Sigmoid colon (tissue), 7 donors: ENCODE results near the gene CARM1. TPM values are rescaled to one million over a fixed set of nuclear protein-coding genes. Genes with fewer than 3 reads are reported as not detected.
"Not testable (repeated sequence)": the region's sequence is repeated elsewhere in the genome, so short reads cannot be mapped to it uniquely, and the experiment has no call there.

ENCODE experiments used
- DNase-seq: peaks from one replicate; pipeline ENCODE4 v3.0.0-alpha.2; 2019
- H3K27ac ChIP-seq, 4 donors: fragments of 200-600 bp; sonication (generic); one replicate each; pipeline ENCODE4 v1.5.1; 2016 to 2019; ENCODE audit warnings: mild to moderate bottlenecking in 1 of 4
- H3K27me3 ChIP-seq, 3 donors: fragments of 200-600 bp; sonication (generic); one replicate each; pipeline ENCODE4 v1.5.1; 2019; ENCODE audit warnings: mild to moderate bottlenecking in 1 of 3
- H3K36me3 ChIP-seq, 4 donors: fragments of 200-600 bp; sonication (generic); one replicate each; pipeline ENCODE4 v1.5.1; 2016 to 2019
- H3K4me1 ChIP-seq, 4 donors: fragments of 200-600 bp; sonication (generic); one replicate each; pipeline ENCODE4 v1.5.1; 2017 to 2019
- H3K4me3 ChIP-seq, 4 donors: fragments of 200-600 bp; sonication (generic); one replicate each; pipeline ENCODE4 v1.5.1; 2017 to 2019; ENCODE audit warnings: mild to moderate bottlenecking in 2 of 4, moderate library complexity in 1 of 4
- H3K9me3 ChIP-seq, 4 donors: fragments of 200-600 bp in 3 of 4; sonication (generic) in 3 of 4; one replicate each; pipeline versions ENCODE4 v1.5.1 to v1.6.1; 2013 to 2019
- EP300 ChIP-seq, 4 donors: sonication (generic); formaldehyde crosslinking; IDR thresholded peaks; one replicate each; pipeline ENCODE4 v1.6.1; 2017; ENCODE audit warnings: antibody characterized with exemption in 4 of 4
- POLR2A ChIP-seq, 2 donors: fragments of 450-650 bp; IDR thresholded peaks; one replicate each; pipeline ENCODE4 v1.6.1; 2016; ENCODE audit warnings: antibody characterized with exemption in 2 of 2, mild to moderate bottlenecking in 2 of 2, moderate library complexity in 2 of 2
- POLR2AphosphoS5 ChIP-seq, 4 donors: sonication (generic); formaldehyde crosslinking; IDR thresholded peaks; one replicate each; pipeline ENCODE4 v1.6.1; 2017; ENCODE audit warnings: antibody characterized with exemption in 4 of 4
- WGBS, 2 donors: extraction: QIAGEN DNeasy Blood & Tissue Kit; methylation state at CpG; one replicate each; pipeline ENCODE4 v1.1.7; 2013; 5-methylcytosine and 5-hydroxymethylcytosine counted together
- intact Hi-C: fragments of 100-400 bp; cut with DNase I; formaldehyde crosslinking; loops from one replicate; pipeline ENCODE4 v1.15.1; 2023
- polyA plus RNA-seq, 3 donors: library from polyadenylated mRNA; stranded (reverse); fragments of 200-250 nt; gene quantifications; one replicate each; pipeline ENCODE4 v1.2.3, GENCODE V29; 2013
- total RNA-seq, 4 donors: library from RNA; depleted of rRNA; stranded (reverse); fragments of >200 nt; gene quantifications; one replicate each; pipeline ENCODE4 v1.1.0, GENCODE V29; 2016
- TF ChIP-seq, protein P1 (sequence below), 4 experiments: fragments of 450-650 bp in 3 of 4; fragments of 200-600 bp in 1 of 4; IDR thresholded peaks; one replicate each; pipeline ENCODE4 v1.5.1; 2016 to 2019; ENCODE audit warnings: antibody characterized with exemption in 4 of 4, mild to moderate bottlenecking in 3 of 4, moderate library complexity in 2 of 4
- donor health status: healthy with polysubstance abuse.
- donor health status: Bipolar disorder and iron deficiency.
- donor health status: healthy.

CARM1 gene
- total and polyA plus RNA-seq, 7 donors = 18.1 to 51.8 (median 21.6) TPM

- H3K4me3 ChIP-seq = no peak overlapping the region
- H3K27ac ChIP-seq = no peak overlapping the region
- H3K9me3 ChIP-seq = no peaks in the 10 kb centered on the region
- 58 to 85% methylated on average over 5 of the region's 5 CpGs for WGBS, 2 donors
- intact Hi-C loops = no loop called here
- no peaks in the 10 kb centered on the region for H3K36me3 ChIP-seq
- no peak for DNase-seq
- H3K4me1 ChIP-seq = no peaks in the 10 kb centered on the region
- H3K27me3 ChIP-seq = no peaks in the 10 kb centered on the region
- TF ChIP-seq POLR2A (IDR thresholded peaks at IDR 0.05) (no peak), POLR2AphosphoS5 (IDR thresholded peaks at IDR 0.05) (no peak), EP300 (IDR thresholded peaks at IDR 0.05) (no peak)
- TF ChIP-seq, protein P1, sequence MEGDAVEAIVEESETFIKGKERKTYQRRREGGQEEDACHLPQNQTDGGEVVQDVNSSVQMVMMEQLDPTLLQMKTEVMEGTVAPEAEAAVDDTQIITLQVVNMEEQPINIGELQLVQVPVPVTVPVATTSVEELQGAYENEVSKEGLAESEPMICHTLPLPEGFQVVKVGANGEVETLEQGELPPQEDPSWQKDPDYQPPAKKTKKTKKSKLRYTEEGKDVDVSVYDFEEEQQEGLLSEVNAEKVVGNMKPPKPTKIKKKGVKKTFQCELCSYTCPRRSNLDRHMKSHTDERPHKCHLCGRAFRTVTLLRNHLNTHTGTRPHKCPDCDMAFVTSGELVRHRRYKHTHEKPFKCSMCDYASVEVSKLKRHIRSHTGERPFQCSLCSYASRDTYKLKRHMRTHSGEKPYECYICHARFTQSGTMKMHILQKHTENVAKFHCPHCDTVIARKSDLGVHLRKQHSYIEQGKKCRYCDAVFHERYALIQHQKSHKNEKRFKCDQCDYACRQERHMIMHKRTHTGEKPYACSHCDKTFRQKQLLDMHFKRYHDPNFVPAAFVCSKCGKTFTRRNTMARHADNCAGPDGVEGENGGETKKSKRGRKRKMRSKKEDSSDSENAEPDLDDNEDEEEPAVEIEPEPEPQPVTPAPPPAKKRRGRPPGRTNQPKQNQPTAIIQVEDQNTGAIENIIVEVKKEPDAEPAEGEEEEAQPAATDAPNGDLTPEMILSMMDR (IDR thresholded peaks at IDR 0.05) = peak in 2 of 4 experiments; percentile 15 to 25
Measured at GRCh38 chr19:10855879-10856522, 15.4 kb upstream of the CARM1 start.

DNA sequence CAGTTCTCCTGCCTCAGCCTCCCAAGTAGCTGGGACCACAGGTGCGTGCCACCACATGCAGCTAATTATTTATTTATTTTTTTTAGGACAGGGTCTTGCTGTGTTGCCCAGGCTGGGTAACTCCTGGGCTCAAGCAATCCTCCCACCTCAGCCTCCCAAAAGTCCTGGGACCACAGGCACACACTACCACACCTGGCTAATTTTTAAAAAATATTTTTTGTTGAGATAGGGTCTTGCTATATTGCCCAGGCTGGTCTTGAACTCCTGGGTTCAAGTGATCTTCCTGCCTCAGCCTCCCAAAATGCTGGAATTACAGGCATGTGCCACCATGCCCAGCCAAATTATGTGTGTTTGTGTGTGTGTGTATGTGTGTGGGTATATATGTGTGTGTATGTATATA lies 14.5 kb upstream of the CARM1 start:
- 95 to 96% methylated on average over 1 of the region's 1 CpG for WGBS, 2 donors
- DNase-seq, intact Hi-C loops: not testable (repeated sequence)

GRCh38 chr19:10858204-10858828 lies 13.0 kb upstream of the CARM1 start:
- no peaks in the 10 kb centered on the region for H3K4me1 ChIP-seq
- no peak overlapping the region for H3K27ac ChIP-seq
- TF ChIP-seq POLR2A (IDR thresholded peaks at IDR 0.05) (no peak), EP300 (IDR thresholded peaks at IDR 0.05) (no peak), POLR2AphosphoS5 (IDR thresholded peaks at IDR 0.05) (no peak)
- TF ChIP-seq, protein P1 (IDR thresholded peaks at IDR 0.05) = peak in 2 of 4 experiments; percentile 19 to 28
- DNase-seq = no peak
- no peaks in the 10 kb centered on the region for H3K36me3 ChIP-seq
- no peaks in the 10 kb centered on the region for H3K27me3 ChIP-seq
- no peak overlapping the region for H3K4me3 ChIP-seq
- no peaks in the 10 kb centered on the region for H3K9me3 ChIP-seq
- intact Hi-C loops = no loop called here
- WGBS, 2 donors = 48 to 65% methylated on average over 4 of the region's 4 CpGs

More for the DNA sequence above, 14.5 kb upstream of the CARM1 start:
- H3K27ac ChIP-seq, H3K4me3 ChIP-seq, H3K4me1 ChIP-seq, H3K36me3 ChIP-seq, H3K9me3 ChIP-seq, H3K27me3 ChIP-seq: not testable (repeated sequence)

DNA sequence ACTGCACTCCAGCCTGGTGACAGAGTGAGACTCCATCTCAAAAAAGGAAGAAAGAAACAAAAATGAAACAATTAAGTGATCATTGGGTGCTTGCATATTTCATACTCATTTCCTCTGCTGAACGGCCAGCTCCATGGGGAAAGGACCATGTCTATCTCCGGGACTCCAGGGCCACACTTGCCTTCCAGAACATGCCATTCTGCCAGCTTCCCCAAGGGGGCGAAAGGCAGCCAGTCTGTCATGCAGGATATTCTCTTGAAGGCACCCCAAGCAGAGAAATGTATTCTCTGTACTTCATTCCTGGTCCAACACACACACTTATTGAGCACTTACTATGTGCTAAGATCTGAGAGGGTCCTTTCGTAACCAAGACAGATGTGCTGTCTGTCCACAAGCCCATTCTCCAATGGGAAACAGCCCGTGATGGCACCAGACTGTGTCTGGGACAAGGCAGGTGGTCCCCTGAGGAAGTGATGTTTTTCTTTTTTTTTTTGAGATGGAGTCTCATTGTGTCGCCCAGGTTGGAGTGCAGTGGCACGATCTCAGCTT lies 10.2 kb upstream of the CARM1 start:
- intact Hi-C loops = loop anchor here (5.0 kb wide), 1 partner anchor 89 kb away; no protein-coding TSS in a partner anchor
- WGBS, 2 donors = 62 to 78% methylated on average over 7 of the region's 7 CpGs
- TF ChIP-seq, protein P1 (IDR thresholded peaks at IDR 0.05) = no peak
- TF ChIP-seq EP300 (IDR thresholded peaks at IDR 0.05) (no peak), POLR2AphosphoS5 (IDR thresholded peaks at IDR 0.05) (no peak), POLR2A (IDR thresholded peaks at IDR 0.05) (no peak)

GRCh38 chr19:10862561-10863106 lies 8.7 kb upstream of the CARM1 start:
- intact Hi-C loops = loop anchor here (2.0 to 5.0 kb wide), 2 partner anchors 26 to 90 kb away; partner anchors contain the start of gene TMED1

More for the DNA sequence above, 10.2 kb upstream of the CARM1 start:
- no peaks in the 10 kb centered on the region for H3K27me3 ChIP-seq
- no peaks in the 10 kb centered on the region for H3K9me3 ChIP-seq
- H3K4me1 ChIP-seq = peaks cover 0 to 7% (median 2%) of the 10 kb centered on the region in 4 donors
- DNase-seq = no peak
- no peak overlapping the region for H3K27ac ChIP-seq
- H3K4me3 ChIP-seq = no peak overlapping the region
- H3K36me3 ChIP-seq = no peaks in the 10 kb centered on the region

More at GRCh38 chr19:10862561-10863106, 8.7 kb upstream of the CARM1 start:
- Histone ChIP-seq H3K36me3 (no peaks in the 10 kb centered on the region), H3K27me3 (no peaks in the 10 kb centered on the region), H3K9me3 (no peaks in the 10 kb centered on the region), H3K4me1 (peaks cover 0 to 7% (median 2%) of the 10 kb centered on the region in 4 donors), H3K27ac (no peak overlapping the region), H3K4me3 (no peak overlapping the region)
- no peak for DNase-seq
- TF ChIP-seq POLR2AphosphoS5 (IDR thresholded peaks at IDR 0.05) (no peak), POLR2A (IDR thresholded peaks at IDR 0.05) (no peak), EP300 (IDR thresholded peaks at IDR 0.05) (no peak)
- TF ChIP-seq, protein P1 (IDR thresholded peaks at IDR 0.05) = no peak
- WGBS, 2 donors = 85 to 86% methylated on average over 6 of the region's 6 CpGs
